HG02981 (cell line): ENCODE data around the gene VANGL2.
A peak's percentile ranks its signal among the peaks of the same experiment; 100 is the strongest.

Experiments
- ATAC-seq: cut with Tn5 transposase; IDR thresholded peaks from one replicate; pipeline ENCODE4 v1.9.1; 2021; ENCODE audit warnings: mild to moderate bottlenecking, moderate library complexity; ENCODE audit not compliant: unreplicated experiment

VANGL2 gene

GRCh38 chr1:160454371-160455152, 54.2 kb downstream of the VANGL2 start:
- ATAC-seq, result no peak

- no peak for ATAC-seq
Measured at GRCh38 chr1:160455153-160455517, 54.8 kb downstream of the VANGL2 start.

- no peak for ATAC-seq
Measured at GRCh38 chr1:160459056-160459455, 58.7 kb downstream of the VANGL2 start.

- ATAC-seq, result no peak
Measured at GRCh38 chr1:160459687-160460086, 59.3 kb downstream of the VANGL2 start.

GRCh38 chr1:160460214-160460642, 59.9 kb downstream of the VANGL2 start:
- ATAC-seq, result no peak

GRCh38 chr1:160460683-160461287, 60.4 kb downstream of the VANGL2 start:
- no peak for ATAC-seq

- no peak for ATAC-seq
Measured at GRCh38 chr1:160465123-160465522, 64.8 kb downstream of the VANGL2 start.

GRCh38 chr1:160466961-160467360, 66.6 kb downstream of the VANGL2 start:
- no peak for ATAC-seq

- no peak for ATAC-seq
Measured at GRCh38 chr1:160467576-160467975, 67.2 kb downstream of the VANGL2 start.

- ATAC-seq, result no peak
Measured at GRCh38 chr1:160471253-160471652, 70.9 kb downstream of the VANGL2 start.

GRCh38 chr1:160472112-160472511, 71.7 kb downstream of the VANGL2 start:
- no peak for ATAC-seq

GRCh38 chr1:160474392-160475242, 74.3 kb downstream of the VANGL2 start:
- ATAC-seq, result peak; percentile 61
